Transverse colon (tissue), 4 donors: Measurements from ENCODE around the gene RCAN2.

Source experiments
- POLR2A ChIP-seq: fragments of 450-650 bp; IDR thresholded peaks from one replicate; pipeline ENCODE4 v1.6.1; 2016; ENCODE audit warnings: antibody characterized with exemption, mild to moderate bottlenecking, moderate library complexity
- POLR2AphosphoS5 ChIP-seq, 3 donors: sonication (generic); formaldehyde crosslinking; IDR thresholded peaks; one replicate each; pipeline ENCODE4 v1.6.1; 2016; ENCODE audit warnings: antibody characterized with exemption in 3 of 3
- TF ChIP-seq, protein P1 (sequence below), 5 experiments: fragments of 200-600 bp in 3 of 5; fragments of 450-650 bp in 2 of 5; sonication (generic) in 3 of 5; IDR thresholded peaks; 1 replicate in 2 of 5; 2 replicates in 3 of 5; pipeline ENCODE4 v1.5.1; 2016 to 2017; ENCODE audit warnings: antibody characterized with exemption in 5 of 5, inconsistent platforms in 3 of 5, mild to moderate bottlenecking in 2 of 5, moderate library complexity in 1 of 5

GRCh38 chr6:46440641-46441040 lies 50.6 kb downstream of the RCAN2 start:
- TF ChIP-seq POLR2A, result no peak
- TF ChIP-seq, protein P1, sequence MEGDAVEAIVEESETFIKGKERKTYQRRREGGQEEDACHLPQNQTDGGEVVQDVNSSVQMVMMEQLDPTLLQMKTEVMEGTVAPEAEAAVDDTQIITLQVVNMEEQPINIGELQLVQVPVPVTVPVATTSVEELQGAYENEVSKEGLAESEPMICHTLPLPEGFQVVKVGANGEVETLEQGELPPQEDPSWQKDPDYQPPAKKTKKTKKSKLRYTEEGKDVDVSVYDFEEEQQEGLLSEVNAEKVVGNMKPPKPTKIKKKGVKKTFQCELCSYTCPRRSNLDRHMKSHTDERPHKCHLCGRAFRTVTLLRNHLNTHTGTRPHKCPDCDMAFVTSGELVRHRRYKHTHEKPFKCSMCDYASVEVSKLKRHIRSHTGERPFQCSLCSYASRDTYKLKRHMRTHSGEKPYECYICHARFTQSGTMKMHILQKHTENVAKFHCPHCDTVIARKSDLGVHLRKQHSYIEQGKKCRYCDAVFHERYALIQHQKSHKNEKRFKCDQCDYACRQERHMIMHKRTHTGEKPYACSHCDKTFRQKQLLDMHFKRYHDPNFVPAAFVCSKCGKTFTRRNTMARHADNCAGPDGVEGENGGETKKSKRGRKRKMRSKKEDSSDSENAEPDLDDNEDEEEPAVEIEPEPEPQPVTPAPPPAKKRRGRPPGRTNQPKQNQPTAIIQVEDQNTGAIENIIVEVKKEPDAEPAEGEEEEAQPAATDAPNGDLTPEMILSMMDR (IDR thresholded peaks at IDR 0.05), result no peak
- no peak for TF ChIP-seq POLR2AphosphoS5 (IDR thresholded peaks at IDR 0.05)
